ENCODE results near the gene AGAP2.

Gene AGAP2

GRCh38 chr12:57753756-57754337 lies 15.3 kb upstream of the AGAP2 start:
- peak overlapping the region; percentile 26 for H3K27ac Mint-ChIP-seq
- no peak for DNase-seq
- H3K4me1 Mint-ChIP-seq = peaks cover 39 to 69% of the 10 kb centered on the region in 2 donors
- no peak overlapping the region for H3K4me3 Mint-ChIP-seq
- H3K27me3 Mint-ChIP-seq = no peaks in the 10 kb centered on the region
- no peak for ATAC-seq (replicated peaks)
- H3K36me3 Mint-ChIP-seq = peaks cover 31 to 35% of the 10 kb centered on the region in 2 donors
- H3K9me3 Mint-ChIP-seq = no peaks in the 10 kb centered on the region

GRCh38 chr12:57752668-57753000 lies 14.1 kb upstream of the AGAP2 start:
- H3K27ac Mint-ChIP-seq = peak overlapping the region; percentile 94
- no peaks in the 10 kb centered on the region for H3K27me3 Mint-ChIP-seq
- H3K36me3 Mint-ChIP-seq = peaks cover 33 to 39% of the 10 kb centered on the region in 2 donors
- no peak for DNase-seq
- peaks cover 37 to 63% of the 10 kb centered on the region in 2 donors for H3K4me1 Mint-ChIP-seq
- ATAC-seq (replicated peaks) = no peak
- H3K4me3 Mint-ChIP-seq = peak overlapping the region; percentile 93 to 98
- no peaks in the 10 kb centered on the region for H3K9me3 Mint-ChIP-seq

- H3K4me3 Mint-ChIP-seq = peak within 1 kb of the TSS; percentile 93 to 98
- H3K9me3 Mint-ChIP-seq = no peaks in the 10 kb centered on the region
- peak within 1 kb of the TSS; percentile 94 for H3K27ac Mint-ChIP-seq
- H3K27me3 Mint-ChIP-seq = no peaks in the 10 kb centered on the region
- H3K4me1 Mint-ChIP-seq = peaks cover 35 to 65% of the 10 kb centered on the region in 2 donors
- peaks cover 37 to 44% of the 10 kb centered on the region in 2 donors for H3K36me3 Mint-ChIP-seq
- peak; percentile 99 for DNase-seq
- peak; percentile 77 to 84 for ATAC-seq (replicated peaks)
These were observed 13.5 kb upstream of the AGAP2 start, which contains the start of gene CDK4 for GRCh38 chr12:57751788-57752667. TSS of gene CDK4 (minus strand) at chr12:57752310. CDS start at chr12:57751717, 593 bp downstream.

- Mint-ChIP-seq H3K4me3 (peak overlapping the region; percentile 93 to 98), H3K27me3 (no peaks in the 10 kb centered on the region), H3K36me3 (peaks cover 36 to 46% of the 10 kb centered on the region in 2 donors), H3K27ac (peak overlapping the region; percentile 94), H3K4me1 (peaks cover 31 to 61% of the 10 kb centered on the region in 2 donors), H3K9me3 (no peaks in the 10 kb centered on the region)
- DNase-seq (no peak), ATAC-seq (replicated peaks) (no peak)
These were observed 12.9 kb upstream of the AGAP2 start for GRCh38 chr12:57751432-57751787.

- H3K4me3 Mint-ChIP-seq = peak overlapping the region; percentile 93 to 98
- DNase-seq = no peak
- H3K36me3 Mint-ChIP-seq = peaks cover 38 to 51% of the 10 kb centered on the region in 2 donors
- H3K9me3 Mint-ChIP-seq = no peaks in the 10 kb centered on the region
- peaks cover 34 to 63% of the 10 kb centered on the region in 2 donors for H3K4me1 Mint-ChIP-seq
- ATAC-seq (replicated peaks) = no peak
- H3K27me3 Mint-ChIP-seq = no peaks in the 10 kb centered on the region
- peak overlapping the region; percentile 94 for H3K27ac Mint-ChIP-seq
These were observed 12.3 kb upstream of the AGAP2 start for GRCh38 chr12:57750561-57751431.

- H3K27ac Mint-ChIP-seq = no peak overlapping the region
- no peak for DNase-seq
- no peak for ATAC-seq (replicated peaks)
- no peaks in the 10 kb centered on the region for H3K27me3 Mint-ChIP-seq
- H3K36me3 Mint-ChIP-seq = peaks cover 38 to 61% of the 10 kb centered on the region in 2 donors
- peaks cover 41 to 68% of the 10 kb centered on the region in 2 donors for H3K4me1 Mint-ChIP-seq
- H3K4me3 Mint-ChIP-seq = no peak overlapping the region
- no peaks in the 10 kb centered on the region for H3K9me3 Mint-ChIP-seq
These were observed 10.5 kb upstream of the AGAP2 start for GRCh38 chr12:57749061-57749460.

GRCh38 chr12:57746025-57746424 lies 7.5 kb upstream of the AGAP2 start:
- Mint-ChIP-seq H3K27me3 (no peaks in the 10 kb centered on the region), H3K4me1 (peaks cover 33 to 58% of the 10 kb centered on the region in 2 donors), H3K4me3 (peak overlapping the region; percentile 96), H3K27ac (peak overlapping the region; percentile 99), H3K9me3 (no peaks in the 10 kb centered on the region), H3K36me3 (peaks cover 29 to 52% of the 10 kb centered on the region in 2 donors)
- DNase-seq (no peak), ATAC-seq (replicated peaks) (no peak)

- Mint-ChIP-seq H3K27me3 (no peaks in the 10 kb centered on the region), H3K9me3 (no peaks in the 10 kb centered on the region), H3K27ac (peak overlapping the region; percentile 99), H3K4me3 (peak overlapping the region; percentile 96), H3K4me1 (peaks cover 38 to 58% of the 10 kb centered on the region in 2 donors), H3K36me3 (peaks cover 25 to 49% of the 10 kb centered on the region in 2 donors)
- no peak for ATAC-seq (replicated peaks)
- no peak for DNase-seq
These were observed 6.9 kb upstream of the AGAP2 start for GRCh38 chr12:57745485-57745881.

- Mint-ChIP-seq H3K27me3 (no peaks in the 10 kb centered on the region), H3K4me3 (peak within 1 kb of the TSS; percentile 96), H3K36me3 (peaks cover 21 to 45% of the 10 kb centered on the region in 2 donors), H3K27ac (peak within 1 kb of the TSS; percentile 99), H3K4me1 (peaks cover 36 to 57% of the 10 kb centered on the region in 2 donors), H3K9me3 (no peaks in the 10 kb centered on the region)
- DNase-seq (peak; percentile 89), ATAC-seq (replicated peaks) (peak; percentile 89 to 91)
These were observed 6.4 kb upstream of the AGAP2 start, which contains the start of gene TSPAN31 for GRCh38 chr12:57744777-57745484. TSS of gene TSPAN31 (plus strand) at chr12:57745039. CDS start at chr12:57745155, 116 bp downstream.

GRCh38 chr12:57744194-57744776 lies 5.7 kb upstream of the AGAP2 start:
- H3K36me3 Mint-ChIP-seq = peaks cover 22 to 44% of the 10 kb centered on the region in 2 donors
- peaks cover 39 to 63% of the 10 kb centered on the region in 2 donors for H3K4me1 Mint-ChIP-seq
- peak; percentile 66 to 68 for ATAC-seq (replicated peaks)
- no peaks in the 10 kb centered on the region for H3K9me3 Mint-ChIP-seq
- DNase-seq = peak; percentile 71
- no peaks in the 10 kb centered on the region for H3K27me3 Mint-ChIP-seq
- peak overlapping the region; percentile 96 for H3K4me3 Mint-ChIP-seq
- H3K27ac Mint-ChIP-seq = peak overlapping the region; percentile 99

GRCh38 chr12:57743769-57744168 lies 5.2 kb upstream of the AGAP2 start:
- peaks cover 40 to 62% of the 10 kb centered on the region in 2 donors for H3K4me1 Mint-ChIP-seq
- peak overlapping the region in 1 of 2 donors; percentile 96 for H3K4me3 Mint-ChIP-seq
- H3K27me3 Mint-ChIP-seq = no peaks in the 10 kb centered on the region
- ATAC-seq (replicated peaks) = no peak
- H3K9me3 Mint-ChIP-seq = no peaks in the 10 kb centered on the region
- no peak for DNase-seq
- H3K27ac Mint-ChIP-seq = no peak overlapping the region
- H3K36me3 Mint-ChIP-seq = peaks cover 19 to 44% of the 10 kb centered on the region in 2 donors

GRCh38 chr12:57741844-57742738 lies 3.5 kb upstream of the AGAP2 start:
- H3K36me3 Mint-ChIP-seq = peaks cover 10 to 29% of the 10 kb centered on the region in 2 donors
- H3K27ac Mint-ChIP-seq = peak overlapping the region; percentile 91
- H3K4me3 Mint-ChIP-seq = peak overlapping the region; percentile 85 to 92
- H3K27me3 Mint-ChIP-seq = no peaks in the 10 kb centered on the region
- peaks cover 40 to 58% of the 10 kb centered on the region in 2 donors for H3K4me1 Mint-ChIP-seq
- peak; percentile 67 to 70 for ATAC-seq (replicated peaks)
- H3K9me3 Mint-ChIP-seq = no peaks in the 10 kb centered on the region
- DNase-seq = peak; percentile 57
